Stomach (tissue), 4 donors: ENCODE measurements around the gene RPTOR.

Experiments used
- EP300 ChIP-seq: sonication (generic); formaldehyde crosslinking; IDR thresholded peaks from one replicate; pipeline ENCODE4 v1.6.1; 2017; ENCODE audit warnings: antibody characterized with exemption
- POLR2A ChIP-seq, 4 donors: fragments of 450-650 bp; IDR thresholded peaks; one replicate each; pipeline ENCODE4 v1.6.1; 2016; ENCODE audit warnings: antibody characterized with exemption in 4 of 4, control low read depth in 2 of 4, mild to moderate bottlenecking in 1 of 4, moderate library complexity in 1 of 4
- POLR2AphosphoS5 ChIP-seq, 3 donors: sonication (generic); formaldehyde crosslinking; IDR thresholded peaks; one replicate each; pipeline ENCODE4 v1.6.1; 2016; ENCODE audit warnings: antibody characterized with exemption in 3 of 3
- TF ChIP-seq, protein P1 (sequence below), 7 experiments: fragments of 450-650 bp in 4 of 7; fragments of 200-600 bp in 3 of 7; sonication (generic) in 3 of 7; IDR thresholded peaks; one replicate each; pipeline ENCODE4 v1.5.1; 2016 to 2019; ENCODE audit warnings: antibody characterized with exemption in 7 of 7, control low read depth in 2 of 7, mild to moderate bottlenecking in 1 of 7

DNA sequence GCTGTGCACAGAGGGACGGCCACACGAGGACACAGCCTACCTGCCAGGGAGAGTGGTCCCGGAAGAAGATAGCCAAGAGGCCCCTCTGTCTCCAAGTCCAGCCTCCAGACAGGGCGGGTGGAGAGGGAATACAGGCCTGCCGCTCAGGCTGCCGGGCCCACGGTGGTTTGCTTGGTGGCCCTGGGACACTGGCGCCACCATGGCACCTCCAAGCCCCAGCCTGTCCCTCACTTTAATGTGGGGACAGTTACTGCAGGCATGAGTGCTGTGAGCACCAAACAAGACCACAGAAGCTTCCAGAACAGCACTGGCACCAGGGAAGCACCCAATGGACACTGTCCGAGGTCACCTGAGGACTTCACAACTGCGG is 425.0 kb downstream of the RPTOR start:
- TF ChIP-seq, protein P1, sequence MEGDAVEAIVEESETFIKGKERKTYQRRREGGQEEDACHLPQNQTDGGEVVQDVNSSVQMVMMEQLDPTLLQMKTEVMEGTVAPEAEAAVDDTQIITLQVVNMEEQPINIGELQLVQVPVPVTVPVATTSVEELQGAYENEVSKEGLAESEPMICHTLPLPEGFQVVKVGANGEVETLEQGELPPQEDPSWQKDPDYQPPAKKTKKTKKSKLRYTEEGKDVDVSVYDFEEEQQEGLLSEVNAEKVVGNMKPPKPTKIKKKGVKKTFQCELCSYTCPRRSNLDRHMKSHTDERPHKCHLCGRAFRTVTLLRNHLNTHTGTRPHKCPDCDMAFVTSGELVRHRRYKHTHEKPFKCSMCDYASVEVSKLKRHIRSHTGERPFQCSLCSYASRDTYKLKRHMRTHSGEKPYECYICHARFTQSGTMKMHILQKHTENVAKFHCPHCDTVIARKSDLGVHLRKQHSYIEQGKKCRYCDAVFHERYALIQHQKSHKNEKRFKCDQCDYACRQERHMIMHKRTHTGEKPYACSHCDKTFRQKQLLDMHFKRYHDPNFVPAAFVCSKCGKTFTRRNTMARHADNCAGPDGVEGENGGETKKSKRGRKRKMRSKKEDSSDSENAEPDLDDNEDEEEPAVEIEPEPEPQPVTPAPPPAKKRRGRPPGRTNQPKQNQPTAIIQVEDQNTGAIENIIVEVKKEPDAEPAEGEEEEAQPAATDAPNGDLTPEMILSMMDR (IDR thresholded peaks at IDR 0.05): no peak
- no peak for TF ChIP-seq POLR2A (IDR thresholded peaks at IDR 0.05)
- no peak for TF ChIP-seq EP300
- TF ChIP-seq POLR2AphosphoS5 (IDR thresholded peaks at IDR 0.05): no peak
